B cell (primary cell): ENCODE data around the gene C19orf47. TPM values are rescaled to one million over a fixed set of nuclear protein-coding genes. Genes with fewer than 3 reads are reported as not detected.

Source experiments
- ATAC-seq: fragments of 200-7000 bp; cut with Tn5 transposase; one replicate; pipeline ENCODE4 v1.10.0; 2021; ENCODE audit warnings: low read depth, mild to moderate bottlenecking, moderate number of reproducible peaks, moderate library complexity
- CTCF ChIA-PET: fragments of 350-600 bp; sonication (Branson Sonifier 250); formaldehyde crosslinking; loops from one replicate; lab custom pipeline; 2021; ENCODE audit warnings: antibody characterized with exemption, inconsistent platforms; lab: Charles Lee
- POLR2A ChIA-PET: fragments of 350-600 bp; sonication (Branson Sonifier 250); formaldehyde crosslinking; loops from one replicate; lab custom pipeline; 2021; ENCODE audit warnings: antibody characterized with exemption; lab: Charles Lee
- DNase-seq: peaks from one replicate; pipeline ENCODE4 v3.0.0; 2013
- H2AFZ ChIP-seq: 2 replicates; pipeline ENCODE4 v1.6.1; 2012; ENCODE audit warnings: mild to moderate bottlenecking, low read depth, low read length; ENCODE audit not compliant: insufficient read depth, poor library complexity, severe bottlenecking
- H3K27ac ChIP-seq, 2 donors: 1 replicate in 1 of 2; 2 replicates in 1 of 2; pipeline ENCODE4 v1.5.1; 2012 to 2013; ENCODE audit warnings: low read length in 2 of 2, mild to moderate bottlenecking in 2 of 2, moderate library complexity in 1 of 2
- H3K27me3 ChIP-seq, 4 experiments: fragments of 200-600 bp in 1 of 4; sonication (generic) in 1 of 4; replicated peaks in 1 of 4; 1 replicate in 2 of 4; 2 replicates in 2 of 4; pipeline versions ENCODE4 v1.6.1 to v1.7.0; 2013 to 2016; ENCODE audit warnings: low read length in 3 of 4, mild to moderate bottlenecking in 2 of 4, mixed read lengths in 1 of 4, moderate library complexity in 1 of 4; ENCODE audit not compliant: insufficient read depth in 4 of 4, control insufficient read depth in 3 of 4; ENCODE audit errors: control extremely low read depth in 1 of 4
- H3K36me3 ChIP-seq, 2 experiments: replicated peaks in 1 of 2; 1 replicate in 1 of 2; 2 replicates in 1 of 2; pipeline versions ENCODE4 v1.6.1 to v1.7.1; 2013; ENCODE audit warnings: low read length in 1 of 2; ENCODE audit not compliant: insufficient read depth in 2 of 2, control insufficient read depth in 1 of 2; ENCODE audit errors: control extremely low read depth in 1 of 2, extremely low read depth in 1 of 2
- H3K4me1 ChIP-seq, 2 donors: fragments of 200-600 bp in 1 of 2; sonication (generic) in 1 of 2; 1 replicate in 1 of 2; 2 replicates in 1 of 2; pipeline versions ENCODE4 v1.5.1 to v1.6.1; 2013 to 2017; ENCODE audit warnings: low read length in 2 of 2; ENCODE audit not compliant: control insufficient read depth in 2 of 2, insufficient read depth in 2 of 2
- H3K4me2 ChIP-seq: replicated peaks from 2 replicates; pipeline ENCODE3; 2012; ENCODE audit warnings: mild to moderate bottlenecking, low read depth, low read length; ENCODE audit not compliant: poor library complexity, severe bottlenecking
- H3K4me3 ChIP-seq, 5 experiments: fragments of 200-600 bp in 1 of 5; sonication (generic) in 1 of 5; 1 replicate in 3 of 5; 2 replicates in 2 of 5; pipeline versions ENCODE4 v1.5.1 to v1.7.0; 2011 to 2016; ENCODE audit warnings: low read length in 4 of 5, mild to moderate bottlenecking in 4 of 5, low read depth in 2 of 5, control low read depth in 1 of 5, moderate library complexity in 1 of 5; ENCODE audit not compliant: insufficient read depth in 1 of 5; ENCODE audit errors: control extremely low read depth in 1 of 5, extremely low read depth in 1 of 5
- H3K79me2 ChIP-seq: fragments of 200-600 bp; sonication (generic); one replicate; pipeline ENCODE4 v1.6.0; 2016; ENCODE audit warnings: low read length; ENCODE audit not compliant: control insufficient read depth, insufficient read depth
- H3K9ac ChIP-seq: fragments of 200-600 bp; sonication (generic); 2 replicates; pipeline ENCODE4 v1.6.1; 2017; ENCODE audit warnings: mild to moderate bottlenecking, low read length, moderate library complexity
- H3K9me3 ChIP-seq, 3 donors: one replicate each; pipeline versions ENCODE4 v1.6.1 to v1.7.1; 2013; ENCODE audit warnings: low read length in 2 of 3; ENCODE audit not compliant: control insufficient read depth in 2 of 3, insufficient read depth in 1 of 3; ENCODE audit errors: control extremely low read depth in 1 of 3
- H4K20me1 ChIP-seq: 2 replicates; pipeline ENCODE4 v1.6.0; 2012; ENCODE audit warnings: mild to moderate bottlenecking, low read length; ENCODE audit not compliant: insufficient read depth, control insufficient read depth, poor library complexity, severe bottlenecking
- H3K27ac Mint-ChIP-seq: one replicate; pipeline ENCODE4 v1.8.0; 2021; ENCODE audit warnings: mixed read lengths
- H3K27me3 Mint-ChIP-seq: one replicate; pipeline ENCODE4 v1.8.0; 2021; ENCODE audit warnings: mixed read lengths
- H3K4me1 Mint-ChIP-seq: one replicate; pipeline ENCODE4 v1.8.0; 2021; ENCODE audit warnings: mixed read lengths
- H3K4me3 Mint-ChIP-seq: one replicate; pipeline ENCODE4 v1.8.0; 2021; ENCODE audit warnings: mixed read lengths
- H3K9me3 Mint-ChIP-seq: one replicate; pipeline ENCODE4 v1.8.0; 2022; ENCODE audit warnings: mixed read lengths; ENCODE audit not compliant: insufficient read depth
- CTCF ChIP-seq: fragments of 200-600 bp; IDR thresholded peaks from one replicate; pipeline ENCODE4 v1.8.0; 2022; ENCODE audit warnings: antibody characterized with exemption, mild to moderate bottlenecking
- EZH2 ChIP-seq: IDR thresholded peaks from 2 replicates; pipeline ENCODE4 v1.6.1; 2012; ENCODE audit warnings: borderline replicate concordance, low read depth, mild to moderate bottlenecking, moderate library complexity, low read length; ENCODE audit not compliant: insufficient read depth, poor library complexity, severe bottlenecking
- WGBS: methylation state at CpG from one replicate; pipeline ENCODE4 v1.1.5; 2013; ENCODE audit warnings: missing lambda C conversion rate; ENCODE audit not compliant: insufficient coverage; 5-methylcytosine and 5-hydroxymethylcytosine counted together
- intact Hi-C: fragments of 100-400 bp; cut with micrococcal nuclease; formaldehyde crosslinking; loops from one replicate; pipeline ENCODE4 v1.10.0; 2022
- polyA plus RNA-seq: library from polyadenylated mRNA; depleted of rRNA; stranded (reverse); fragments of >200 nt; gene quantifications from 2 replicates; pipeline ENCODE4 v1.2.3, GENCODE V29; 2012
- total RNA-seq, 2 donors: library from RNA; stranded (reverse); fragments of 120-200 nt in 1 of 2; gene quantifications; 1 replicate in 1 of 2; 2 replicates in 1 of 2; pipeline versions ENCODE4 v1.2.3 to v1.2.4, GENCODE V29; 2013 to 2022

C19orf47 gene
- total and polyA plus RNA-seq, 2 donors (not counting 1 experiment from before 2014, with no cell fraction given), result 12.7 to 16.7 TPM

GRCh38 chr19:40363069-40363468 is 14.9 kb upstream of the C19orf47 start:
- Mint-ChIP-seq H3K4me3 (no peak overlapping the region), H3K4me1 (peaks cover 25% of the 10 kb centered on the region), H3K27me3 (no peaks in the 10 kb centered on the region), H3K27ac (no peak overlapping the region), H3K9me3 (no peaks in the 10 kb centered on the region)
- Histone ChIP-seq H4K20me1 (peaks cover 16% of the 10 kb centered on the region), H3K79me2 (no peaks in the 10 kb centered on the region), H2AFZ (no peak overlapping the region), H3K36me3 (peaks cover 0 to 10% of the 10 kb centered on the region in 2 experiments), H3K4me2 (no peak overlapping the region), H3K4me3 (no peak overlapping the region), H3K27ac (no peak overlapping the region), H3K9ac (no peak overlapping the region), H3K27me3 (no peaks in the 10 kb centered on the region), H3K4me1 (peaks cover 10 to 17% of the 10 kb centered on the region in 2 donors), H3K9me3 (peaks cover 0 to 4% (median 0%) of the 10 kb centered on the region in 3 donors)
- TF ChIP-seq CTCF (no peak), EZH2 (no peak)
- ATAC-seq, result no peak
- WGBS, result 62% methylated on average over 4 of the region's 5 CpGs
- DNase-seq, result no peak
- ChIA-PET POLR2A (no interaction called here), CTCF (no interaction called here)
- intact Hi-C loops, result no loop called here

GRCh38 chr19:40362160-40362559 is 14.0 kb upstream of the C19orf47 start:
- H3K27ac ChIP-seq, result no peak overlapping the region
- Mint-ChIP-seq H3K9me3 (no peaks in the 10 kb centered on the region), H3K4me1 (peaks cover 34% of the 10 kb centered on the region), H3K27ac (no peak overlapping the region), H3K27me3 (no peaks in the 10 kb centered on the region), H3K4me3 (no peak overlapping the region)
- H3K79me2 ChIP-seq, result no peaks in the 10 kb centered on the region
- no peak overlapping the region for H3K4me3 ChIP-seq
- H3K27me3 ChIP-seq, result no peaks in the 10 kb centered on the region
- CTCF ChIA-PET, result interaction anchor here (0.9 kb wide), 1 partner anchor 9 kb away, joined by 3 read pairs; no protein-coding TSS in a partner anchor
- no peak for TF ChIP-seq CTCF
- TF ChIP-seq EZH2, result no peak
- DNase-seq (no peak), ATAC-seq (no peak)
- POLR2A ChIA-PET, result no interaction called here
- H3K9me3 ChIP-seq, result peaks cover 0 to 4% (median 0%) of the 10 kb centered on the region in 3 donors
- H4K20me1 ChIP-seq, result peaks cover 24% of the 10 kb centered on the region
- H3K4me1 ChIP-seq, result peaks cover 10 to 23% of the 10 kb centered on the region in 2 donors
- no peak overlapping the region for H3K4me2 ChIP-seq
- no peak overlapping the region for H2AFZ ChIP-seq
- H3K9ac ChIP-seq, result no peak overlapping the region
- WGBS, result no CpG with 5 or more reads among the region's 3 CpGs
- intact Hi-C loops, result no loop called here
- H3K36me3 ChIP-seq, result peaks cover 0 to 8% of the 10 kb centered on the region in 2 experiments
